A673 (cell line): Measurements from ENCODE around the gene PREX1.

Experiments
- EZH2 ChIP-seq: fragments of 200-600 bp; sonication (generic); IDR thresholded peaks from 2 replicates; pipeline ENCODE4 v1.6.1; 2017; ENCODE audit warnings: borderline replicate concordance, low read depth, mild to moderate bottlenecking, mixed read lengths, antibody characterized with exemption, low read length; ENCODE audit not compliant: poor library complexity, severe bottlenecking
- TF ChIP-seq, protein P1 (sequence below): fragments of 300-800, 200-600 bp; sonication (generic); conservative IDR thresholded peaks from 2 replicates; pipeline ENCODE4 v1.5.1; 2017; ENCODE audit warnings: low read depth, mild to moderate bottlenecking, antibody characterized with exemption, low read length, moderate library complexity, mixed read lengths

DNA sequence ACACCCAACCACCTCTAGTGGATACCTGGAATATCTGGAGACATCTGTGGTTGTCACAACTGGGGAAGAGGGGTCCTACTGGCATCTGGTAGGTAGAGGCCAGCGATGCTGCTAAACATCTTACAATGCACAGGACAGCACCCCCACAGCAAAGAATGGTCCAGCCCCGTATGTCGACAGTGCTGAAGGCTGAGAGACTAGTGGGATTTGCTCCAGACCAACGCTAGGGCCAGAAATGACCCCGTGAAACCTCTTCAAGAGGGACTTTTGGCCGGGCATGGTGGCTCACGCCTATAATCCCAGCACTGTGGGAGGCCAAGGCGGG lies 7.2 kb downstream of the PREX1 start:
- TF ChIP-seq, protein P1, sequence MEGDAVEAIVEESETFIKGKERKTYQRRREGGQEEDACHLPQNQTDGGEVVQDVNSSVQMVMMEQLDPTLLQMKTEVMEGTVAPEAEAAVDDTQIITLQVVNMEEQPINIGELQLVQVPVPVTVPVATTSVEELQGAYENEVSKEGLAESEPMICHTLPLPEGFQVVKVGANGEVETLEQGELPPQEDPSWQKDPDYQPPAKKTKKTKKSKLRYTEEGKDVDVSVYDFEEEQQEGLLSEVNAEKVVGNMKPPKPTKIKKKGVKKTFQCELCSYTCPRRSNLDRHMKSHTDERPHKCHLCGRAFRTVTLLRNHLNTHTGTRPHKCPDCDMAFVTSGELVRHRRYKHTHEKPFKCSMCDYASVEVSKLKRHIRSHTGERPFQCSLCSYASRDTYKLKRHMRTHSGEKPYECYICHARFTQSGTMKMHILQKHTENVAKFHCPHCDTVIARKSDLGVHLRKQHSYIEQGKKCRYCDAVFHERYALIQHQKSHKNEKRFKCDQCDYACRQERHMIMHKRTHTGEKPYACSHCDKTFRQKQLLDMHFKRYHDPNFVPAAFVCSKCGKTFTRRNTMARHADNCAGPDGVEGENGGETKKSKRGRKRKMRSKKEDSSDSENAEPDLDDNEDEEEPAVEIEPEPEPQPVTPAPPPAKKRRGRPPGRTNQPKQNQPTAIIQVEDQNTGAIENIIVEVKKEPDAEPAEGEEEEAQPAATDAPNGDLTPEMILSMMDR: no peak
- no peak for TF ChIP-seq EZH2
